ENCODE results near the gene TIGD1.

TIGD1 gene

GRCh38 chr2:232524771-232525170, 25.6 kb downstream of the TIGD1 start:
- in situ Hi-C loops (cut with HindIII; ENCODE audit: low sequenced_read_pairs), result no loop called here

DNA sequence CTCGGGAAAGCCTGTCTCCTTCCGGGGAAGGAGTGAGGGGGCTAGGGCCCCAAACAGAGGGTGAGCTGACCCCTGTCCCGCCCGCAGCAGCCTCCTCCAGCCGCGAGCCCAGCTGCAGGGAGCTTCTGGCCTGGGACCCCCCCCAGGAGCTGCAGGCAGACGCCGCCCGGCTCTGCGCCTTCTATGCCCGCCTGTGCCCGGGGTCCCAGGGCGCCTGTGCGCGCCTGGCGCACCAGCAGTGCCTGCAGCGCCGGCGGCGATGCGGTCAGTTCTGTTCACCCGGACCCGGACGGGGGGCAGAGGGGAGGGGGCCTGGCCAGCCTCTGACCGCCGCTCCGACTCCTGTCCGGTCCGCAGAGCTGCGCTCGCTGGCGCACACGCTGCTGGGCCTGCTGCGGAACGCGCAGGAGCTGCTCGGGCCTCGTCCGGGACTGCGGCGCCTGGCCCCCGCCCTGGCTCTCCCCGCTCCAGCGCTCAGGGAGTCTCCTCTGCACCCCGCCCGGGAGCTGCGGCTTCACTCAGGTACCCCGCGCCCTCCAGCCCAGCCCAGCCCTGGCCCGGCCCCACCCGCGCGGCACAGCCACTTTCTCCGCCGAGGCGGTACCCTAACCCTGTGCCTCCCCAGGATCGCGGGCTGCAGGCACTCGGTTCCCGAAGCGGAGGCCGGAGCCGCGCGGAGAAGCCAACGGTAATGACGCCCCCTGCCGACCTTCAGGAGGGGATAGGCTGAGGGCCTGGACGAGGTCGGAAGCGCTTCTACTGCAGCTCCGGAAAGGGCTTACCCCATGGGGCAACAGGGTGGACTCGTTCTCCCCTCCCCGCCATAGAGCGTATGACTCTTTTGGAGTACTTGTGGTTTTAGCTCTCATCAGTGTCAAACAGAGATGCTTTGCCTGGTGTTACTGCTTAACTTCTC, 26.4 kb downstream of the TIGD1 start:
- in situ Hi-C loops (cut with HindIII; ENCODE audit: low sequenced_read_pairs), result no loop called here

- in situ Hi-C loops (cut with HindIII; ENCODE audit: low sequenced_read_pairs), result no loop called here
Measured at GRCh38 chr2:232523402-232523681, 27.0 kb downstream of the TIGD1 start.

- in situ Hi-C loops (cut with HindIII; ENCODE audit: low sequenced_read_pairs), result no loop called here
Measured at GRCh38 chr2:232522623-232523401, 27.5 kb downstream of the TIGD1 start.

DNA sequence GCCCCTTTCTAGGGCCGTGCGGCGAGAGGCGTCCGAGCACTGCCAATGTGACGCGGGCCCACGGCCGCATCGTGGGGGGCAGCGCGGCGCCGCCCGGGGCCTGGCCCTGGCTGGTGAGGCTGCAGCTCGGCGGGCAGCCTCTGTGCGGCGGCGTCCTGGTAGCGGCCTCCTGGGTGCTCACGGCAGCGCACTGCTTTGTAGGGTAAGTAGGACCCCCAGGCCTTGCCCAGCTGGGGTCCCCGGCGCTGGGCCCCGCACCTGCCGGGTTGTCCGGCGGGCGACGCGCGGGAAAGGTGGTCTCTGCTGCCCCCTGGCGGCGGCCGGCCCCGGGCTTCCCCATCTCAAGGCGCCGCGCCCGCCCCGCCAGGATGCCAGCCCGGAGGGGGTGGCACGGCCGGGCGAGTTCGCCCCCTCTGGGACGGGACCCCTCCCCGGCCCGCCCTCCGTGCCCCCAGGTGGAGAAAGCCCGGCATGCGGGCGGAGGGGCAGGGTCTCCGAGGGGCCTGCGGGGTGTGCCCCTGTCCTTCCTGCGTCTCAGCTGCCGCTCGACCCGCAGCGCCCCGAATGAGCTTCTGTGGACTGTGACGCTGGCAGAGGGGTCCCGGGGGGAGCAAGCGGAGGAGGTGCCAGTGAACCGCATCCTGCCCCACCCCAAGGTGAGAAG, 28.3 kb downstream of the TIGD1 start:
- in situ Hi-C loops (cut with HindIII; ENCODE audit: low sequenced_read_pairs), result no loop called here

- in situ Hi-C loops (cut with HindIII; ENCODE audit: low sequenced_read_pairs), result no loop called here
Measured at GRCh38 chr2:232521098-232521497, 29.3 kb downstream of the TIGD1 start.

DNA sequence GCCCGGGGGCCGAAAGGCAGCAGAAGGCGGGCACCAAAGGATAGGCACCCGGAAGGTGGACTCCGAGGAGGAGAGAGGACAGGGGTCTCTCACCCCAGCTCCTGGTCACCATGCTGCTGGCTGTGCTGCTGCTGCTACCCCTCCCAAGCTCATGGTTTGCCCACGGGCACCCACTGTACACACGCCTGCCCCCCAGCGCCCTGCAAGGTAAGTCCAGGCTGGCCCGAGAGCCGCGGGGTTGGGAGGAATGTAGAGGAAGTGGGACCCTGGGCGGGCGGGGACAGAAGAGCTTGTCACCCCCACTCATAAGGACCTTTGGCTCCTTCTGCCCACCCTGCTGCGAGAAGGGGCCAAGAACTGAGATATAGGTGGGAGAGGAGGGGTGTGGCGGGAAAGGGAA, 29.9 kb downstream of the TIGD1 start:
- in situ Hi-C loops (cut with HindIII; ENCODE audit: low sequenced_read_pairs), result no loop called here

GRCh38 chr2:232519581-232520438, 30.5 kb downstream of the TIGD1 start, which contains the start of gene PRSS56:
Gene PRSS56 (plus strand): TSS chr2:232520388. CDS start chr2:232520599, 211 bp downstream.
- in situ Hi-C loops (cut with HindIII; ENCODE audit: low sequenced_read_pairs), result no loop called here

DNA sequence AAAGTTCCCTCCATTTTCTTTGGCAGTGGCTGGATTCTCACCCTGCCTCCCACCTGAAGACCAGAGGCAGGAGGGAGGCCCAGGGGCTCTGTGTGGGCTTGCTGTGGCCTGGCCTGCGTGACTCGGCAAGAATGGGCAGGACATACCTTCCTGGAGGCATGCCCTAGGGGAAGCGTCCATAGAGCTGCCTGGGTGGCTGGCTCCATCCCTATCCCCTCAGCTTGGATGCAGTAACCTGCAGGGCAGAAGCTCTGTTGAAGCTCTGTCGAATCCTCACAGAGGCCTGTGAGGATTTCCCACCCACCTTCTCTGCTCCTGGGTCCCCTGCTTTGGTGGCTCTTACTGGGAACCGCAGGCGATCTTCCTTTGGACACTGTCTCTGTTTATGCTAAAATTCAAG, 31.5 kb downstream of the TIGD1 start:
- in situ Hi-C loops (cut with HindIII; ENCODE audit: low sequenced_read_pairs), result no loop called here

- in situ Hi-C loops (cut with HindIII; ENCODE audit: low sequenced_read_pairs), result no loop called here
Measured at GRCh38 chr2:232516551-232516950, 33.8 kb downstream of the TIGD1 start.

DNA sequence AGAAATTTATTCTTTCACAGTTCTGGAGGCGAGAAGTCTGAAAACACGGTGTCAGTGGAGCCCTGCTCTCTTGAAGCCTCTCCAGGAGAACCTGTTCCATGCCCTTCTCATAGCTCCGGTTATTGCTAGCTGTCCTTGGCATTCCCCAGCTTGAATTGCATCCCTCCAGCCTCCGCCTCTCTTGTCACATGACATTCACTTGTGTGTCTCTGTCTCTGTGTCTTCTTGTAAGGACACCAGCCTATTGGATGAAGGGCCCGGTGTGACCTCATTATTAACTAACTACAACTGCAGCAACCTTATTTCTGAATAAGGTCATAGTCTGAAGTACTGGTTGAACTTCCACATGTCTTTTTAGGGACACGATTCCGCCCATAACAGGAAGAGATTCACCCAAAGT, 34.7 kb downstream of the TIGD1 start:
- in situ Hi-C loops (cut with HindIII; ENCODE audit: low sequenced_read_pairs), result no loop called here

DNA sequence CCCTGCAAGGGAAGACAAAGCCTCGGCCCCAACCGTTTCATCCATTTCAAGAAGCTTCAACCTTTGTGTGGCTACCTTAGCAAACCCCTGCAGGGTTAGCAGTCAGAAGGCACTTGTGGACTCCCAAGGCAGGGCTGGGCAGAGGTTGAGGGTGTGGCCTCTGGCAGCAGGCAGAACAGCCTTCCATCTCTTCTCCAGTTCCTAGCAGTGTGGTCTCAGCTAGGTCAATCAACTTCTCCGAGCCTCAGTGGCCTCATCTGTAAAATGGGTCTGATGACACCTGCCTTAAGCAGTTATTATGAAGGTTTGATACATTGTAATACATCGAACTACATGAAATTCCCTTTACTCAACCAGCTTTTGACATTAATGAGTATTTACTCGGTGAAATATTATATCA, 37.0 kb downstream of the TIGD1 start:
- in situ Hi-C loops (cut with HindIII; ENCODE audit: low sequenced_read_pairs), result loop anchor here (5.0 kb wide), 1 partner anchor 101 kb away; no protein-coding TSS in a partner anchor

GRCh38 chr2:232512602-232513001, 37.8 kb downstream of the TIGD1 start:
- in situ Hi-C loops (cut with HindIII; ENCODE audit: low sequenced_read_pairs), result loop anchor here (5.0 kb wide), 1 partner anchor 100 kb away; no protein-coding TSS in a partner anchor

DNA sequence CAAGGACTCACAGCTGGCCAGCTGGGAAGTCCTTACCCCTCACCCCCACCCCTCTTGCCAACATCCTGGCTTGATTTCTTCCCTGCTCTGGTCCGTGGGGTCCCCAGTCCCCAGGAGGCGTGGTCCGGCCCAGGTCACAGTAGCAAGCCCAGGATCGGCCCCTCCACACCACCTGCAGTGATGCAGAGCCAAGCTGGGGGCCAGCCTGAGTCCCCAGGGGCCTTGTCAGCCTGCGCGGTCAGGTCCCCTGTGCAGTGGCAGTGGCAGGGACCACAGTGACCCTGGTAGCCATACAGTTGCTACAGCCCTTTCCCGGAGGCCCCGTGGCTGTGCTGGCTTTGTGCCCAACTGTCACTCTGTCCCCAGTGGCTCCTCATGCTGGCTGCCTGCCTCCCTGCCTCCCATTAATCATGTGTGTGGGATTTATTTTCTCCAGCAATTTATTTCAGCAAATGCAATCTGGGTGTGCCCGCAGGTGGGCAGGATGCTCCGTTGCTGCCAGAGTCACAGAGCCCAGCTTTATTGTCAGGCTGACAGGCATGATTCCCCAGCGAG, 38.9 kb downstream of the TIGD1 start:
- in situ Hi-C loops (cut with HindIII; ENCODE audit: low sequenced_read_pairs), result loop anchor here (5.0 kb wide), 1 partner anchor 99 kb away; no protein-coding TSS in a partner anchor

DNA sequence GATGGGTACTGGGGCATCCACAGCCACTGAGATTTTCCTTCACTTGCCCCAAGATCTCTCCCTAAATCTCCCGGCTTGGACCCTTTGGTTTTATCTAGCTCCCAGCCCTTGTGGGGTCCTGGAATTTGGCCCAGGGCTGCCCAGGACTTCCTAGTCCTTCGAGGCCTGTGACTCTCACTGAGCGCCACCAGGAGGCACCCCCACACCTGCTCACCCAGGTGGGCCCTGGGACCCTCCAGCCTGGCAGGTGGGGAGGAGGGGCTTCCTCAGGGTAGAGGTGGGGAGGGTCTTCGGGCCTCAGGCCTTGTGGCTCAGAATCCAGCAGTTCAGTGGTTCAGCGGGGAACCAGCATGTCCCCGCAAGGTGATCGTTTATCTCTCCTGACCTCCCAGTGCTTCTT, 42.1 kb downstream of the TIGD1 start:
- in situ Hi-C loops (cut with HindIII; ENCODE audit: low sequenced_read_pairs), result no loop called here

DNA sequence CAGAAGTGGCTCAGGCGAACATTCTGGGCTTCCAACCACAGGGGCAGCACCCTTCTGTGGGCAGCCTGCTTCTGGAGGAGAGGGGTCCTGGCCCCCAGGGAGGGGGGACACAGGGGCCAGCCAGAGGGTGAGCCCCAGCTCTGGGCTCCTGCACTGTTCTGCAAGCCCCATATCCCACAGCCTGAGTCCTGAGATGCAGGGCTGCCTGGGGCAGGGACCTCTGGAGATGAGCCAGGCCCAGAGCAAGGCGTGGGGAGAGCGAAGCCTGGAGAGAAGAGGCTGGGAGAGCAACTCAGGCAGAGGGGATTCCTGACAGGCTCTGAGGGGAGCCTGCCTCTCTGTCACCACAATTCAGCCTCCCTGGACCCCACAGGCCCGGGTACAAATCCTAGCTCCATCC, 43.6 kb downstream of the TIGD1 start:
- in situ Hi-C loops (cut with HindIII; ENCODE audit: low sequenced_read_pairs), result no loop called here

GRCh38 chr2:232505856-232506255, 44.5 kb downstream of the TIGD1 start:
- in situ Hi-C loops (cut with HindIII; ENCODE audit: low sequenced_read_pairs), result no loop called here

- in situ Hi-C loops (cut with HindIII; ENCODE audit: low sequenced_read_pairs), result no loop called here
Measured at GRCh38 chr2:232504438-232504837, 45.9 kb downstream of the TIGD1 start.

DNA sequence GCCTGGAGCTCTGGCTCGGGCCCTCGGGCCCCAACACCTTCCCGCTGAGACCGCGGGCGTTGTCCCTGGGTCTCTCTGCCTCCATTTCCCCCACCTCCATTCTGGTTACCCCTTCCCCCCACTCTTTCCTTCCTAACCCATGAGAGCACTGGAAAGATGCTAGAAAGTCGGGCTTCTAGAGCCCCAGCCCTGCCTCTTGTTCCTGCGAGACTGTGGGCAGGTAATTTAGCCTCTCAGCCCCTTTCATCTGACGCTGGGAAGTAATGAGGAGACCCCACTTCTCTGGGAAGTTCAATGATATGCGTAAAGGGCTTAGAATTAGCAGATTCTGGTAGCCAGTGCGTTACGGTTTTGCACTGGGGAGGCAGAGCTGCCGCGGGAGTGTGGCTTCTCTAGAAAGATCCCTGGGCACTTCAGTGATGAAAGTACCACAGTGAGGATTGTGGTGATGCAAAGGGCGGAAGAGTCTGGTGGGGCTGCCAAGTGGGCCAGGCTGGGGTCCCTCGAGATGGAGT, 46.5 kb downstream of the TIGD1 start:
- in situ Hi-C loops (cut with HindIII; ENCODE audit: low sequenced_read_pairs), result no loop called here
